ENCODE data around the gene PLCXD1.

The PLCXD1 gene

DNA sequence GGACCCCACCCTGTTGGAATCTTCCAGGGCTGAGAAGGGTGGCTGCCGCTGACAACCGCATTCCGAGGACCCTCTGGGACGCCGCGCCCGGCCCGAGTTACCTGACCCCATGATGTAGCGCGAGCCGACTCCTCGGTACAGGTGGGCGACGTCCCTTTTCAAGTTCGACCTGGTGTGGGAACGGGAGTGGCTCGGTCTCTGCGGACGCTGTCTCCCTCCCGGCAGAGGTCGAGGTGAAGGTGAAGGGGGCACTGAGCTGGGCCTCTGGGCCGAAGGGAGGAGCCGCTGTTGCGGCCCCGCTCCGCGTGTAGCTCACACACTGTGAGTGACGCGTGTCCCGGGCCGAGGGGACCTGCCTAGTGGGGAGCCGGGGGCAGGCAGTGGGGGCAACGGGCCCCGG is 32.9 kb downstream of the PLCXD1 start:
- DNase-seq (ENCODE audit: low read depth in 1 of 2, low spot score in 1 of 2): no peak
- Histone ChIP-seq H3K27ac (replicated peaks) (no peak overlapping the region), H3K27me3 (ENCODE audit: insufficient read depth, poor library complexity, severe bottlenecking) (no peaks in the 10 kb centered on the region), H3K4me3 (replicated peaks; ENCODE audit: insufficient read depth, low read length) (no peak overlapping the region)
- TF ChIP-seq SPI1 (IDR thresholded peaks at IDR 0.05; ENCODE audit: borderline replicate concordance, low read depth) (no peak), GABPA (IDR thresholded peaks at IDR 0.05; ENCODE audit: low read depth) (no peak), CTCF (IDR thresholded peaks at IDR 0.05; ENCODE audit: insufficient read depth, low read length) (no peak), POLR2AphosphoS5 (IDR thresholded peaks at IDR 0.05; ENCODE audit: low read depth) (no peak)
- TF ChIP-seq, protein P1, sequence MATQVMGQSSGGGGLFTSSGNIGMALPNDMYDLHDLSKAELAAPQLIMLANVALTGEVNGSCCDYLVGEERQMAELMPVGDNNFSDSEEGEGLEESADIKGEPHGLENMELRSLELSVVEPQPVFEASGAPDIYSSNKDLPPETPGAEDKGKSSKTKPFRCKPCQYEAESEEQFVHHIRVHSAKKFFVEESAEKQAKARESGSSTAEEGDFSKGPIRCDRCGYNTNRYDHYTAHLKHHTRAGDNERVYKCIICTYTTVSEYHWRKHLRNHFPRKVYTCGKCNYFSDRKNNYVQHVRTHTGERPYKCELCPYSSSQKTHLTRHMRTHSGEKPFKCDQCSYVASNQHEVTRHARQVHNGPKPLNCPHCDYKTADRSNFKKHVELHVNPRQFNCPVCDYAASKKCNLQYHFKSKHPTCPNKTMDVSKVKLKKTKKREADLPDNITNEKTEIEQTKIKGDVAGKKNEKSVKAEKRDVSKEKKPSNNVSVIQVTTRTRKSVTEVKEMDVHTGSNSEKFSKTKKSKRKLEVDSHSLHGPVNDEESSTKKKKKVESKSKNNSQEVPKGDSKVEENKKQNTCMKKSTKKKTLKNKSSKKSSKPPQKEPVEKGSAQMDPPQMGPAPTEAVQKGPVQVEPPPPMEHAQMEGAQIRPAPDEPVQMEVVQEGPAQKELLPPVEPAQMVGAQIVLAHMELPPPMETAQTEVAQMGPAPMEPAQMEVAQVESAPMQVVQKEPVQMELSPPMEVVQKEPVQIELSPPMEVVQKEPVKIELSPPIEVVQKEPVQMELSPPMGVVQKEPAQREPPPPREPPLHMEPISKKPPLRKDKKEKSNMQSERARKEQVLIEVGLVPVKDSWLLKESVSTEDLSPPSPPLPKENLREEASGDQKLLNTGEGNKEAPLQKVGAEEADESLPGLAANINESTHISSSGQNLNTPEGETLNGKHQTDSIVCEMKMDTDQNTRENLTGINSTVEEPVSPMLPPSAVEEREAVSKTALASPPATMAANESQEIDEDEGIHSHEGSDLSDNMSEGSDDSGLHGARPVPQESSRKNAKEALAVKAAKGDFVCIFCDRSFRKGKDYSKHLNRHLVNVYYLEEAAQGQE (IDR thresholded peaks at IDR 0.05; ENCODE audit: insufficient replicate concordance, low read depth): no peak

DNA sequence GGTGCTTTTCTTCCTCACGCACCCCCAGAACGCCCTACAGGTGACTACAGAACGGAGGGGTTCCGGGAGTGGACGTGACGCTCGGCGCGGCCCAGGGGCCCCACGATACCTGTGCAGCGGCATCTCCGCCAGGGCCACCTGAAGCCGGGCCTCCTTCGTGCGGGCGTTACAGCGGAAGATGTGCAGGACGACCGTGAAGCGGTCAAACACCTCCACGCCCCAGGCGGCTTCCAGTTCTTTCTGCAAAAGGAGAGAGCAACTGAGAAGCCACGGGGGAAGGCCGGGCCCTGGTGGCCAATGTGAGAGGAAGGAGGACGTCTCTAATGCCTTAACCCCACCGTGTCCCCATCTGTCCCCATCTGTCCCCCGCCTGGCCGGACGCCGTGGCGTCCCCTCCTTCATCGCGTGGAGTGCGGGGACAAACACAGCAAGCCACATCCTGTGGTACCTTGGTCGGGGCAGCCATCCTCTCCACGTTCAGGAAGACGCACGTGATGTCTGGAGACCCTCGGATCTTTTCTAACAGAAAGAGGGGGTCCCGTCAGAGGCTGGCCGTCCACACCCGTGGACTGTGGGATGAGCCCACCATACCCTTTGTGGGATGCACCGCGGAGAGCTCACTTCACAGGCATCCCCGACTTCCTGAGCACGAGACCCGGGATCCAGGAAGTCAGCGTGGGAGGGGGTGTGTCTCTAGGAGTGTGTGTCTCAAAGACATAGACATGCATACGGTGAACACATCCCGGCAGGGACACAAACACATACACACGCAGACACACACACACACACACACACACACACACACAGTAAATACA is 33.8 kb downstream of the PLCXD1 start:
- Histone ChIP-seq H3K27ac (replicated peaks) (no peak overlapping the region), H3K4me3 (replicated peaks; ENCODE audit: insufficient read depth, low read length) (no peak overlapping the region), H3K27me3 (ENCODE audit: insufficient read depth, poor library complexity, severe bottlenecking) (no peaks in the 10 kb centered on the region)
- no peak for DNase-seq (ENCODE audit: low read depth in 1 of 2, low spot score in 1 of 2)
- TF ChIP-seq POLR2AphosphoS5 (IDR thresholded peaks at IDR 0.05; ENCODE audit: low read depth) (no peak), CTCF (IDR thresholded peaks at IDR 0.05; ENCODE audit: insufficient read depth, low read length) (no peak), SPI1 (IDR thresholded peaks at IDR 0.05; ENCODE audit: borderline replicate concordance, low read depth) (no peak), GABPA (IDR thresholded peaks at IDR 0.05; ENCODE audit: low read depth) (no peak)
- TF ChIP-seq, protein P1 (IDR thresholded peaks at IDR 0.05; ENCODE audit: insufficient replicate concordance, low read depth): no peak

- TF ChIP-seq SPI1 (IDR thresholded peaks at IDR 0.05; ENCODE audit: borderline replicate concordance, low read depth): no peak
- TF ChIP-seq POLR2AphosphoS5 (IDR thresholded peaks at IDR 0.05; ENCODE audit: low read depth): no peak
- TF ChIP-seq, protein P1 (IDR thresholded peaks at IDR 0.05; ENCODE audit: insufficient replicate concordance, low read depth): no peak
- no peak for TF ChIP-seq GABPA (IDR thresholded peaks at IDR 0.05; ENCODE audit: low read depth)
- TF ChIP-seq CTCF (IDR thresholded peaks at IDR 0.05; ENCODE audit: insufficient read depth, low read length): no peak
- H3K27me3 ChIP-seq (ENCODE audit: insufficient read depth, poor library complexity, severe bottlenecking): no peaks in the 10 kb centered on the region
- DNase-seq (ENCODE audit: low read depth in 1 of 2, low spot score in 1 of 2): no peak
- no peak overlapping the region for H3K4me3 ChIP-seq (replicated peaks; ENCODE audit: insufficient read depth, low read length)
- H3K27ac ChIP-seq (replicated peaks): no peak overlapping the region
Observed at GRCh38 chrX:316351-317325, 35.5 kb downstream of the PLCXD1 start.

Measured in HL-60 (cell line).